NCI-H128 (cell line): ENCODE results near the gene PCDHGB1.
"Not testable (repeated sequence)": the region's sequence is repeated elsewhere in the genome, so short reads cannot be mapped to it uniquely, and the experiment has no call there.

Source experiments
- DNase-seq: peaks from one replicate; lab custom pipeline; 2025; ENCODE audit not compliant: unreplicated experiment; lab: John Stamatoyannopoulos, UW

Gene PCDHGB1

GRCh38 chr5:141345327-141345726 is 4.6 kb upstream of the PCDHGB1 start:
- no peak for DNase-seq

GRCh38 chr5:141346017-141346416 is 3.9 kb upstream of the PCDHGB1 start:
- DNase-seq: not testable (repeated sequence)

GRCh38 chr5:141351591-141351990 is 1.7 kb downstream of the PCDHGB1 start:
- DNase-seq: no peak

GRCh38 chr5:141354900-141355469 is 5.1 kb downstream of the PCDHGB1 start, which contains the start of gene PCDHGA4:
PCDHGA4 (plus strand) TSS chr5:141355021; CDS start chr5:141355108, 87 bp downstream.
- no peak for DNase-seq

GRCh38 chr5:141355641-141356040 is 5.7 kb downstream of the PCDHGB1 start:
- no peak for DNase-seq

GRCh38 chr5:141356133-141356532 is 6.2 kb downstream of the PCDHGB1 start:
- DNase-seq: no peak

GRCh38 chr5:141356950-141357349 is 7.1 kb downstream of the PCDHGB1 start:
- no peak for DNase-seq

GRCh38 chr5:141359790-141360426 is 10.0 kb downstream of the PCDHGB1 start, which contains the start of gene PCDHGB2:
PCDHGB2 (plus strand) TSS chr5:141359994; CDS start chr5:141360136, 142 bp downstream.
- DNase-seq: peak; percentile 17

- no peak for DNase-seq
Observed at GRCh38 chr5:141360685-141361084, 10.8 kb downstream of the PCDHGB1 start.

GRCh38 chr5:141362719-141363118 is 12.8 kb downstream of the PCDHGB1 start:
- no peak for DNase-seq

- DNase-seq: no peak
Observed at GRCh38 chr5:141363952-141364660, 14.2 kb downstream of the PCDHGB1 start, which contains the start of gene PCDHGA5. PCDHGA5 (plus strand) TSS chr5:141364162; CDS start chr5:141364331, 169 bp downstream.

GRCh38 chr5:141366016-141366896 is 16.4 kb downstream of the PCDHGB1 start:
- no peak for DNase-seq

- DNase-seq: no peak
Observed at GRCh38 chr5:141369994-141370848, 20.3 kb downstream of the PCDHGB1 start, which contains the start of gene PCDHGB3. PCDHGB3 (plus strand) TSS chr5:141370242; CDS start chr5:141370395, 153 bp downstream.

- DNase-seq: no peak
Observed at GRCh38 chr5:141371572-141372475, 21.9 kb downstream of the PCDHGB1 start.

- no peak for DNase-seq
Observed at GRCh38 chr5:141373673-141374317, 23.9 kb downstream of the PCDHGB1 start, which contains the start of gene PCDHGA6. PCDHGA6 (plus strand) TSS chr5:141373891; CDS start chr5:141374084, 193 bp downstream.

GRCh38 chr5:141374627-141375026 is 24.7 kb downstream of the PCDHGB1 start:
- DNase-seq: no peak

GRCh38 chr5:141375444-141376155 is 25.7 kb downstream of the PCDHGB1 start:
- not testable (repeated sequence) for DNase-seq
